NK-92 (cell line): ENCODE results near the gene RCBTB1.
"Not testable (repeated sequence)": the region's sequence is repeated elsewhere in the genome, so short reads cannot be mapped to it uniquely, and the experiment has no call there.

ENCODE experiments used
- DNase-seq: peaks from one replicate; lab custom pipeline; 2025; ENCODE audit not compliant: unreplicated experiment; lab: John Stamatoyannopoulos, UW

Gene RCBTB1

DNA sequence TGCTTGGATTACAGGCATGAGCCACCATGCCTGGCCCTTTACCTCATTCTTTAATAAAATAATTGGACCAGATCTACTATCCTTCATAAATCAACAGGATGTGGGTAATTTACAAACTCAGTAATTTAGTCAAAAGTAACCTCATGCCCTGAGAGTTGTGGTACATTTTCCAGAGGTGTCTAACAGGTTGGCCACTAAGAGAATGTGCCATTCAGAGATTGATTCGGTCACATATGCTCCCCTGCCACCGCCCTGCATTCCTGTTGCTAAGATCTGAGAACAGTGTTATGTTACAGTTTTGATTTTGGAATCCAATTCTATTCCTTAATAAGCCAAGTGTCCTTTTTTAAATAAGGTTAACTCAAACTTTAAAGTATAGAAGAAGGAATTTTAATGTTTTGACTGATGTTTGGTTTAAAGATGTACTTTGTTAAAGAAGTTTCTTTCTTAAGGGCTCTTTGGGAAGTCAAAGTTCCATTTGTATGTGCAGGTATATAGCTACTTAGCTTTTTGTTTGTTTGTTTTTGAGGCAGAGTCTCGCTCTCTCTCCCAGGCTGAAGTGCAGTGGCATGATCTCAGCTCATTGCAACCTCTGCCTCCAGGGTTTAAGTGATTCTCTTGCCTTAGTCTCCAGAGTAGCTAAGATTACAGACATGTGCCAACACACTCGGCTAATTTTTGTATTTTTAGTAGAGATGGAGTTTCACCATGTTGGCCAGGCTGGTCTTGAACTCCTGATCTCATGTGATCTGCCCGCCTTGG, 60.4 kb downstream of the RCBTB1 start:
- no peak for DNase-seq

DNA sequence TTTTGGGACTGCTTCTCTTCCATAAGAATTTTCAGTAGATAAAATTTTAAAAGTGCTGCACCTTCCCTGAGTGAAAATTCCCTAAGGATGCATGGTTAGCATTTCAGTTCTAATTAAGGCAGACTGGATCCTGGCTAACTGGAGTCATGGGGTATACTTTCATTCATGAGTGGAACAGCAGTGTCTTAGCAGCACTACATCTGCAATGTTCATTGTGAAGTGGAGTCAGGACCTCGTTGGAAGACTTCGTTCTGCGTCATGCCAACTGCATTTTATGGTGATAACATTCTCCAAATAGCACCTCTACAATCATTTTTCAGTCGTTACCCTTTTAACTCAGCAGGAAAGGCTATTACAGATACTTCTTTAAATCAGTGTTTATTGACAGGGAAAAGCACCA, 64.1 kb downstream of the RCBTB1 start:
- no peak for DNase-seq

DNA sequence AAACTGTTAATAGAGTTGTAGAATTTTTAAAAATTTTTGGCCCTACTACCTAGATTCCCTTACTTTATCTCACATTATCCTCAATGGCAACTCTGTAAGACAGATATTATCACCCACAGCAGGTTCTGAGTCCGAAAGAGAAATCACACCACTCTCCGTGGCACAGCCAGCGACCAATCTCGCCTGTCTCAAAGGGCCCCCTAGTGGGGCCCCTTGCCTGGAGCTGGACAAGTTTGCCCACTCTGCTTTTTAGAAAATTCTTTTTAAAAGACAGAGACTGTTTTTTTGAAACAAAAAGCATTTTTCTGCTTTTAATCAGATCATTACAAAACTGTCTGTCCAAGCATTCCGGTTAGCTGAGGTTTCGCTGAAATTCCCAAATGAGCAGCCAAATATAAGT, 67.9 kb downstream of the RCBTB1 start:
- no peak for DNase-seq

DNA sequence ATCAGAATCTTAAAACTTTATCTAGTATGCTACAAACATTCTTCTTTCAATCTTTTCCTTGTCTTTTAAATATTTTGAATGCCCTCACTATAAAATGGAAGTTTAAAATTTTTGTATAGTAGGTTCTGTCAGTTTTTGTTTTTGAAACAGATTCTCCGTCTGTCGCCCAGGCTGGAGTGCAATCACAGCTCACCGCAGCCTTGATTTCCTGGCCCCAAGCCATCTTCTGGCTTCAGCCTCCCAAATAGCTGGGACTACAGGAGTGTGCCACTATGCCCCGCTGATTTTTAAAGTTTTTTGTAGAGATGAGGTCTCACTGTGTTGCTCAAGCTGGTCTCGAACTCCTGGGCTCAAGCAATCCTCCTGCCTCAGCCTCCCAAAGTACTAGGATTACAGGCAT, 68.9 kb downstream of the RCBTB1 start:
- DNase-seq, result no peak

DNA sequence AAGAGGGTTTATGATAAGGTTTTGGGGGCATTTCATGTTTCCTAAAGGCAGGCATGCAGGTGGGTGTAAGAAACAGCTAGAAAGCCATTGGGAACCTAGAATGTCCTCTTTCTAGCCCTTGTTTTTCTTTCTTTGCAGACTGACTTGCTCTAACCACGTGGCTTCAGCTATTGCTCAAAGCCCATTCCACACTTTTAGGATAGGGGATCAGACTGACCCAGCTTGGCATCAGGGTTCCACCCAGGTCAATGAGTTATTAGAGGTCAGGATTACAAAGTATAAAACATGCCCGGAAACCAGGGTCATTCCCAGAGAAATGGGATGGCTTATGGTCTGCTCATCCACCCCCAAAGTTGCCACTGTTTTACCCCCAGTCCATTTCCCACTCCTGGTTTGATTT, 72.8 kb downstream of the RCBTB1 start:
- DNase-seq, result no peak

DNA sequence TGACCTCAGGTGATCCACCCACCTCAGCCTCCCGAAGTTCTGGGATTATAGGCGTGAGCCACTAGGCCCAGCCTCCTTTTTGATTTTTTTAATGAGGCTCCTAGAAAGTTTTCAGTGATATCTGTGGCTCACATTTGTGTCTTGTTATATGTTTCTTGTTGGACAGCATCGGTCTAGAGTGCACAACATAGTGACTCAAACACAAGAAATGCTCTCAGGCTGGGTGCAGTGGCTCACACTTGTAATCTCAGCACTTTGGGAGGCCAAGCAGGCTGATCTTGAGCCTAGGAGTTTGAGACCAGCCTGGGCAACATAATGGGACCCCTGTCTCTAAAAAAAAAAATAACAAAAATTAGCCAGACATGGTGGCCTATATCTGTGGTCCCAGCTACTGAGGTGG, 81.4 kb downstream of the RCBTB1 start:
- DNase-seq, result no peak

DNA sequence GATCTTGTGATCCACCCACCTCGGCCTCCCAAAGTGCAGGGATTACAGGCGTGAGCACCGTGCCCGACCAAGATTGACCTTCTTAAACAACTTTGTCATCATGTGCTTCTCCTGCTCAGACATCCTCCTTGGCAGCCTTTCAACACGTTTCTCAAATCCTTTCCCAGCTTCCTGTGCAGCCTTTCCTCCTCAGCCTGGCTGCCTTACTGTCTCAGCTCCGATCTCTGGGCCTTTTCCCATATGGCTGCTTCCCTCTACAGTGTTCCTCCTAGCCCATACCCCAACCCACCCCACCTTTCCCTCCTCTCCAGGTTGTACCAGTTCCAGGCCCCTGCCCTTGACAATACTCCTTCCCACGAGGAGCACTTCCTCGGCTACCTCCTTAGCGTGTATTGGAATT, 82.4 kb downstream of the RCBTB1 start:
- no peak for DNase-seq

DNA sequence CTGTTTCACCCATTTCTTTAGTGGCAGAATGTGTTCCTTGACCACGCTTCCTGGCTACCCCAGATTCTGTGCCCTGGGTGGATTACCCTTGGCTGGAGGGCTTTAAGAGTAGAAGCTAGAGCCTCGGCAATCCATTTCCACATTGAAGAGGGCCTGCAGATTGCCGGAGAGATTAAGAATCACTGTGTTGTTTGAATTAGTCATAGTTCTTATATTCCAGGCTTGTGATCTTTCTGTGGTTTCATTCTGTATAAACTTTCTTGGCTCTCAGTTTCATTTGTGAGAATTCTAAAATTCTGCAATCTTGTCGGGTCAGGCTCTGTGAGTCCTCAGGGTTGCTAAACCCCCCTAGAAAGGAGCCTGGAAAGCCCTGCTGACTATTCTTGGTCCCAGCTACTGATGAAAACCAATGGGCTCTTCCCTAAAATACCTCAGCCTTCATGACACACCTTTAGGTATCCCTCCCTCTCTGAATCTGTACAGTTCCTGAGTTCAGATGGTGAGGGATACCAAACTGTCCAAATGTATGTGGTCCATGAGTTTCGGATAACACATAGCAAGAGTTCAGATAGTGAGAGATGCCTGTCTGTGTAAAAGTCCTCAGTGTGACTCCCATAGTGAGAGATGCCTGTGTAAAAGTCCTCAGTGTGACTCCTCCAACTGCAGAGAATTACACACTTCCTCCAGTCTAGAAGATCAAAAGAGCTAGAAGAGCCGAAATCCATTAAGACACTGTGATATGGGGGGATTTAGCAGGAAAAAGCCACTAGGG, 85.3 kb downstream of the RCBTB1 start:
- no peak for DNase-seq

DNA sequence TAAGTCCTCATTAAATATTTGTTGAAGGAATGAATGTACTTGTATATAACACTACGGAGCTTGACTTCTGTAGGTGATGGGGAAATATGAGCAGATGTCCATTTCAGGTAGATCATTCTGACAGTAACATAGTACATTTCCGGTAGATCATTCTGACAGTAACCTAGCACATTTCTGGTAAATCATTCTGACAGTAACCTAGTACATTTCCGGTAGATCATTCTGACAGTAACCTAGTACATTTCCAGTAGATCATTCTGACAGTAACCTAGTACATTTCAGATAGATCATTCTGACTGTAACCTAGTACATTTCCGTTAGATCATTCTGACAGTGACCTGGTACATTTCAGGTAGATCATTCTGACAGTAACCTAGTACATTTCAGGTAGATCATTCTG, 87.2 kb downstream of the RCBTB1 start:
- no peak for DNase-seq

DNA sequence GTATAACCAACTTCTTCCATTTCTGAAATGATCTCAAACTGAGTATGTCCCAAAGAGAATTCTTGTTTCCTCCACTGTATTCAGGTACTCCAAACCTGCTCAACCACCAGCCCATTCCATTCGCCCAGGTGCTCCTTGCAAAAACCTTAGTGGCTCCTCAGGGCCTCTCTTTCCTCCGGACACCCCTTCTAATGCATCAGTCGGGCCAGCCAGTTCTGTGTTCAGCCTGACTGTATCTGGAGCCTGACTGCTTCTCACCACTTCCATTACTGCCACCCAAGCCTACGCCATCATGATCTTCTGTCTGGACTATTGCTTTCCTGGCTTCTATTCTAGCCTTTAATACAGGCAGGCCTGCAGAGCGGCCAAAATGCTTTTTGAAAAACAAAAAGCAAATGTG, 88.1 kb downstream of the RCBTB1 start:
- no peak for DNase-seq

DNA sequence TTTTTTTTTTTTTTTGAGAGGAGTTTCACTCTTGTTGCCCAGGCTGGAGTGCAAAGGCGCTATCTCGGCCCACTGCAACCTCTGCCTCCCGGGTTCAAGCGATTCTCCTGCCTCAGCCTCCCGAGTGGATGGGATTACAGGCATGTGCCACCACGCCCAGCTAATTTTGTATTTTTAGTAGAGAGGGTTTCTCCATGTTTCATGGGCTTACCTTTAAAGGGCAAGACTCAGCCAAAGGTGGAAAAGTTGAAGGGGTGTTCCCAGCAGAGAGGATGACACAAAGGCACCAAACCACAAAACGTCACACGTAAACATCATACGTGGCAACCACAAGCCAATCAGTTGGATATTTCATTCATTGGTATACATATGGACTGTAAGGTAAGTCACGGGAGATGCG, 88.5 kb downstream of the RCBTB1 start:
- DNase-seq, result not testable (repeated sequence)

DNA sequence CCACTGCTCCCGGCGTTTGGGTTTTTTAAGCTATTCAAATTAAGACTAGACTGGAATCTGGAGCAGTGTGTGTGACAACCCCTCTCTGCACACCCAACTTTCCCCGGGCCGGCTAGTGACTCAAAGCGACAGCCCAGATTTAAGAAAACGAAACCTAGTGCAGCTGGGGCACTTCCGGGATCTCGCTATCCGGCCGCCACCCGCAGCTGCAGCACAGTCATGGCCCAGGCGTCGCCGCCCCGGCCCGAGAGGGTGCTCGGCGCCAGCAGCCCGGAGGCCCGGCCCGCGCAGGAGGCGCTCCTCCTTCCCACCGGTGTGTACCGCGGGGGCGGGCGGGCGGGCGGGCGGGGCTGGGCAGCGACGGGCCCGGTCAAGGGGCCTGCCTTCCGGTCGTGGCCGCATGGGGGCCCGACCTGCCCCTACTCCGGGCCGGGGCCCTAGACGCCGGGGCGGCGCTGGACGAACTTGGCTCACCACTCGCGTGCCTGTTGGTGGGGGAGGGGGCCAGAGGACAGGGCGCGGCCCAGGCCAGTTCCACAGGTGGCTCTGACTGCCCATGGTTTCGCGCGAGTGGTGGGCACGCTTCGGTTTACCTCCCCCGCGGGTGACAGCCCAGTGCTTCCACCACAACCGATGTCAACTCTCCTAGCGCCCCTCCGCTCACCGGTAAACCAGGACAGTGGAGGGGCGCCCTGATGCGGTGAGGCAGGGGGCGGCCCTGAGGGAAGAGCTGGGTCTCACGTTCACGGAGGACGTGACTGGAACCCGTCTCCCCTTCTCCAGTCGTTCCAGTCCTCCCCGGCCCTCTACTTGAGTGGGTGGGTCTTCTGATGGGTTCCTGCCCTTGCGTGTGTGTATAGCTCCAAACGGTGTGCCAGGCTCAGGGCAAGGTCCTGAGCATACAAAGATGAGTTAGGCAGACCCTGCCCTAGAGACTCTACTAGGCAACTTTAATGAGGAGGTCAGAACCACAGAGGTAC, 89.3 kb downstream of the RCBTB1 start, which contains the start of gene PHF11:
TSS of gene PHF11 (plus strand) at position 171 of the 980 bp plus-strand sequence. CDS start at position 220, 49 bp downstream.
- peak; percentile 13 for DNase-seq

DNA sequence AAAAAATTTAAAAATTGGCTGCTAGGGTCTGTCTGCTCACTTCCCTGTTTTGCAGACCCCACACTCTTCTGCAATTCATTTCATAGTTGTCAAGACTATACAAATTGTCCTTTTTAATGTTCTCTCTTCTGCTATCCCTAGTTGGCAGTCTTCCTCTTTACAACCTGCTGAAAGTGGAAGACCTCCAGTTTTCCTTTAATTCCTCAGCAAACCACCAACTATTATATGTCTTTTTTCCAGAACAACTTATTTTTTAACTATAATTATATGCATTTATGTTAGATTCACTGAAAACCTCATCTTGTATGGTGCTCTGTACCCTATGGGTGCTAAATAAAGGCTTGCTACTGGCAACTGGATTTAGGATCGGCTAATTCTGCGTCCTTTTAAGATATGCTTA, 90.7 kb downstream of the RCBTB1 start:
- no peak for DNase-seq

DNA sequence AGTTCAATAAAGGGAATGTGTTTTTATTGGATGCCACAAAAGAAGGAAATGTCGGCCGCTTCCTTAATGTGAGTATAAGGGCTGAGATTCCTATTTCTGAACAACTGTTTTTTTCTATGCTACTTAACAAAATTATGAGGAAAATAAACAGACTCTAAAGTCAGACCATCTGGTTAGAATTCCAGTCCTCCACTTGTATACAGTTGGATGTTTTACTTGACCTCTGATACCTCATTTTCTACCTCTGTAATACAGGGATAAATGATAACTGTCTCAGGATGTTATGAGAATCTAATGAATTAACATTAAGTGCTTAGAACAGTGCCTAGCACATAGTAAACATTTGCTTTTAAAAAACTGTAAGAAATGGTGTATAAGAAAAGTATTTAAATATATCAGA, 96.8 kb downstream of the RCBTB1 start:
- DNase-seq, result no peak
